GM12878 (cell line): Measurements from ENCODE around the gene LCE2C. TPM values are rescaled to one million over a fixed set of nuclear protein-coding genes. Genes with fewer than 3 reads are reported as not detected.
"Not testable (repeated sequence)": the region's sequence is repeated elsewhere in the genome, so short reads cannot be mapped to it uniquely, and the experiment has no call there.

Experiments
- ATAC-seq: fragments of 200-7000 bp; cut with Tn5 transposase; 3 replicates; pipeline ENCODE4 v1.9.1; 2020; ENCODE audit warnings: mild to moderate bottlenecking, moderate library complexity
- BruUV-seq: library from RNA; stranded (reverse); fragments of 400-500 nt; replicated peaks from 2 replicates; lab custom pipeline; 2021; lab: Mats Ljungman, UMichigan
- CTCF ChIA-PET: fragments of 300-600 bp; sonication (Branson Sonifier 250); formaldehyde crosslinking; extraction: SDS; loops from one replicate; lab custom pipeline; 2021; ENCODE audit warnings: inconsistent platforms; lab: Yijun Ruan, JAX
- POLR2A ChIA-PET: fragments of 350-600 bp; formaldehyde crosslinking; extraction: SDS; loops from one replicate; lab custom pipeline; 2021; ENCODE audit warnings: inconsistent platforms; lab: Charles Lee
- RAD21 ChIA-PET: fragments of 300-600 bp; sonication (Branson Sonifier 250); formaldehyde crosslinking; loops from one replicate; lab custom pipeline; 2023; ENCODE audit warnings: antibody characterized with exemption; ENCODE audit not compliant: unreplicated experiment; lab: Charles Lee
- SMC1A ChIA-PET: fragments of 300-600 bp; sonication (Branson Sonifier 250); formaldehyde crosslinking; loops from one replicate; lab custom pipeline; 2023; ENCODE audit not compliant: unreplicated experiment, uncharacterized antibody; lab: Charles Lee
- DNase-seq: peaks from one replicate; pipeline ENCODE4 v3.0.0-alpha.2; 2011; ENCODE audit warnings: low read depth, low spot score
- FAIRE-seq: peaks from 3 replicates; lab custom pipeline; 2011; peaks lifted over from hg19 to GRCh38; lab: Jason Lieb, UNC
- H2AFZ ChIP-seq: 2 replicates; pipeline ENCODE4 v1.6.0; 2011; ENCODE audit warnings: low read depth, low read length, control low read depth; ENCODE audit not compliant: control insufficient read depth
- H3K27ac ChIP-seq: 2 replicates; pipeline ENCODE4 v1.5.1; 2011; ENCODE audit warnings: control low read depth; ENCODE audit not compliant: control insufficient read depth, insufficient read depth
- H3K27me3 ChIP-seq, 2 experiments: replicated peaks in 1 of 2; 2 replicates each; pipeline versions ENCODE4 v1.6.0 to v1.6.1; 2011; ENCODE audit warnings: low read length in 1 of 2; ENCODE audit not compliant: control insufficient read depth in 2 of 2, insufficient read depth in 2 of 2
- H3K36me3 ChIP-seq, 2 experiments: 2 replicates each; pipeline ENCODE4 v1.5.1; 2011; ENCODE audit warnings: low read length in 1 of 2; ENCODE audit not compliant: control insufficient read depth in 2 of 2, insufficient read depth in 2 of 2
- H3K4me1 ChIP-seq: 2 replicates; pipeline ENCODE4 v1.6.1; 2011; ENCODE audit warnings: mild to moderate bottlenecking, low read length, moderate library complexity, mixed read lengths; ENCODE audit not compliant: control insufficient read depth, insufficient read depth
- H3K4me2 ChIP-seq: 2 replicates; pipeline ENCODE4 v1.6.0; 2011; ENCODE audit warnings: control low read depth; ENCODE audit not compliant: control insufficient read depth, insufficient read depth
- H3K4me3 ChIP-seq: fragments of 200-600 bp; sonication (generic); 2 replicates; pipeline ENCODE4 v1.5.1; 2016
- H3K79me2 ChIP-seq: 2 replicates; pipeline ENCODE4 v1.6.0; 2011; ENCODE audit warnings: low read length; ENCODE audit not compliant: control insufficient read depth, insufficient read depth
- H3K9ac ChIP-seq: 2 replicates; pipeline ENCODE4 v1.8.0; 2011; ENCODE audit warnings: low read length, control low read depth, mixed read lengths; ENCODE audit not compliant: control insufficient read depth, insufficient read depth
- H3K9me3 ChIP-seq: replicated peaks from 3 replicates; pipeline ENCODE4 v1.5.1; 2011; ENCODE audit warnings: mild to moderate bottlenecking, low read length; ENCODE audit not compliant: control insufficient read depth, insufficient read depth
- H4K20me1 ChIP-seq: 2 replicates; pipeline ENCODE4 v1.6.0; 2011; ENCODE audit not compliant: control insufficient read depth, insufficient read depth
- HDAC2 ChIP-seq: fragments of 200-600 bp; sonication (generic); IDR thresholded peaks from 2 replicates; pipeline ENCODE4 v1.6.1; 2017
- NR2C1 ChIP-seq: fragments of 450-650 bp; IDR thresholded peaks from 2 replicates; pipeline ENCODE4 v1.6.1; 2017; ENCODE audit warnings: antibody characterized with exemption, mild to moderate bottlenecking, moderate library complexity
- STAT3 ChIP-seq: IDR thresholded peaks from 2 replicates; pipeline ENCODE4 v1.6.1; 2011; ENCODE audit warnings: low read depth, low read length, improper control_type of control experiment
- TAF1 ChIP-seq: IDR thresholded peaks from 2 replicates; pipeline ENCODE4 v1.6.1; 2011; ENCODE audit warnings: mild to moderate bottlenecking, low read depth, low read length, borderline replicate concordance
- whole genome bisulfite sequencing: methylation state at CpG from one replicate; pipeline ENCODE4 v1.1.6; 2016; ENCODE audit warnings: low lambda C conversion rate; ENCODE audit not compliant: insufficient replicate concordance, insufficient coverage; ENCODE audit errors: missing lambda C conversion rate; 5-methylcytosine and 5-hydroxymethylcytosine counted together
- in situ Hi-C: fragments of 300-500 bp; cut with MboI; formaldehyde crosslinking; loops from 9 replicates; pipeline ENCODE4 v1.14.3; 2018; ENCODE audit warnings: mixed read lengths
- intact Hi-C: fragments of 100-400 bp; cut with micrococcal nuclease; formaldehyde crosslinking; loops from one replicate; pipeline ENCODE4 v1.14.2; 2022; ENCODE audit not compliant: unreplicated experiment
- polyA plus RNA-seq, 11 experiments: library from polyadenylated mRNA; depleted of rRNA in 4 of 11; unstranded in 6 of 11; stranded (reverse) in 5 of 11; fragments of >200 nt; fragmentation: Nextera tagmentation in 4 of 11; fragmentation: Illumina TruSeq in 1 of 11; extraction: Ambion mirVana in 4 of 11; extraction: Trizol in 1 of 11; gene quantifications; 1 replicate in 1 of 11; 2 replicates in 10 of 11; pipeline versions ENCODE4 v1.2.1 to v1.2.3, GENCODE V29; 2011 to 2016; ENCODE audit warnings: inconsistent platforms in 2 of 11, missing spikeins in 2 of 11, low read depth in 1 of 11
- total RNA-seq, 4 experiments: library from RNA; depleted of rRNA in 3 of 4; stranded (reverse); fragments of >200 nt in 3 of 4; fragmentation: Illumina TruSeq in 1 of 4; extraction: Trizol in 1 of 4; gene quantifications; 2 replicates each; pipeline versions ENCODE4 v1.2.1 to v1.2.3, GENCODE V29; 2013 to 2021
- TF ChIP-seq, protein P1 (sequence below): fragments of 450-650 bp; IDR thresholded peaks from 2 replicates; pipeline ENCODE4 v1.6.1; 2018; ENCODE audit warnings: borderline replicate concordance, mild to moderate bottlenecking; ENCODE audit not compliant: partially characterized antibody
- TF ChIP-seq, protein P2 (sequence below): fragments of 450-650 bp; IDR thresholded peaks from 2 replicates; pipeline ENCODE4 v1.6.1; 2017; ENCODE audit warnings: borderline replicate concordance
- TF ChIP-seq, protein P3 (sequence below): IDR thresholded peaks from 2 replicates; pipeline ENCODE4 v1.6.1; 2012; ENCODE audit warnings: low read depth, low read length, improper control_type of control experiment

LCE2C gene
- total and polyA plus RNA-seq, 10 of the 15 experiments (the other 5 are each of a cell fraction or from before 2014, with no cell fraction given): not detected

DNA sequence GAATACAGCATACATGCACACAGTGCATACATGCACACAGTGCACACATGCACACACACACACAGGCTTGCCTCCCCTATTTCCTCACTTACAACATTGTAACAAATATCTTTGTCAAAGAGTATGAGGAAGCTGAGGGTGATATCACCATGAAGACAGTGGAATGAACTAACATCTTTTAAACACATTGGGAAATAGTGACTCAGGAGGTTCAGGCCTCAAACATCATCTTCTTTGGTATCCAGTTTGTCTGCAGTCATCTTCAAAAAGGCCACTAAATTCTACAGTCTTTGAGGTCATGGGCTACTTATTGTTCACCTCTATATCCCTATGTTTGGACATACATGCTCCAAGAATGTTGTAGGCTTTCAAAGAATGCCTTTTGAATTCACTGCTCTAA lies 8.8 kb downstream of the LCE2C start:
- BruUV-seq: no TSS peak
- no peak for FAIRE-seq

DNA sequence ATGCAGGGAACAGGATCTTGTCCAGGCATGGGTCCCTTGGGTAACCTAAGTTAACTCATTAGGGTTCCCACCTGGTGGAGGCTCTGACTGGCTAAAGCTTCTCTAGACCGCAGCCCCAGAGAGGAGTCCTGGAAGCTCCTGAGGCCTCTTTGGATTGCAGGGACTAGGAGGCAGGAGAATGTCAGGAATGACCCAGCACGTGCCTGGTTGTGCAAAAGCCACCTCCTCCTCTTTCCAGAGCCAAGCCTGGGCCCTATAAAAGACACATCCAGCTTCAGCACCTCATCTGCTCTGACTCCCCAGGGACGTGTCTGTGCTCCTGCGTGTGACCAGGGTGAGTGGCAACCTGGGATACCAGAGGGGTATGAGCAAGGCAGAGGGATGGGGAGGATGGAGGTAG lies 10.7 kb downstream of the LCE2C start, which contains the start of gene LCE2B:
LCE2B (plus strand) TSS at position 301 of the 400 bp plus-strand sequence. CDS start 721 bp downstream, outside the sequence.
- H3K9ac ChIP-seq, H3K4me2 ChIP-seq, H3K9me3 ChIP-seq, DNase-seq, POLR2A ChIA-PET, H3K4me3 ChIP-seq, H3K27ac ChIP-seq, BruUV-seq, H3K27me3 ChIP-seq, H3K36me3 ChIP-seq, SMC1A ChIA-PET, in situ Hi-C loops, H3K79me2 ChIP-seq, H3K4me1 ChIP-seq, CTCF ChIA-PET, RAD21 ChIA-PET, ATAC-seq, H2AFZ ChIP-seq, intact Hi-C loops, FAIRE-seq, H4K20me1 ChIP-seq: not testable (repeated sequence)
- WGBS: 0% methylated on average over 3 of the region's 4 CpGs

More for the DNA sequence above, 8.8 kb downstream of the LCE2C start:
- no peaks in the 10 kb centered on the region for H3K9me3 ChIP-seq
- RAD21 ChIA-PET: no interaction called here
- H3K27ac ChIP-seq: no peak overlapping the region
- no peak for TF ChIP-seq HDAC2
- TF ChIP-seq STAT3: no peak
- TF ChIP-seq, protein P1, sequence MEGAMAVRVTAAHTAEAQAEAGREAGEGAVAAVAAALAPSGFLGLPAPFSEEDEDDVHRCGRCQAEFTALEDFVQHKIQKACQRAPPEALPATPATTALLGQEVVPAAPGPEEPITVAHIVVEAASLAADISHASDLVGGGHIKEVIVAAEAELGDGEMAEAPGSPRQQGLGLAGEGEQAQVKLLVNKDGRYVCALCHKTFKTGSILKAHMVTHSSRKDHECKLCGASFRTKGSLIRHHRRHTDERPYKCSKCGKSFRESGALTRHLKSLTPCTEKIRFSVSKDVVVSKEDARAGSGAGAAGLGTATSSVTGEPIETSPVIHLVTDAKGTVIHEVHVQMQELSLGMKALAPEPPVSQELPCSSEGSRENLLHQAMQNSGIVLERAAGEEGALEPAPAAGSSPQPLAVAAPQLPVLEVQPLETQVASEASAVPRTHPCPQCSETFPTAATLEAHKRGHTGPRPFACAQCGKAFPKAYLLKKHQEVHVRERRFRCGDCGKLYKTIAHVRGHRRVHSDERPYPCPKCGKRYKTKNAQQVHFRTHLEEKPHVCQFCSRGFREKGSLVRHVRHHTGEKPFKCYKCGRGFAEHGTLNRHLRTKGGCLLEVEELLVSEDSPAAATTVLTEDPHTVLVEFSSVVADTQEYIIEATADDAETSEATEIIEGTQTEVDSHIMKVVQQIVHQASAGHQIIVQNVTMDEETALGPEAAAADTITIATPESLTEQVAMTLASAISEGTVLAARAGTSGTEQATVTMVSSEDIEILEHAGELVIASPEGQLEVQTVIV: no peak
- TF ChIP-seq TAF1: no peak
- no peak for TF ChIP-seq NR2C1
- TF ChIP-seq, protein P2, sequence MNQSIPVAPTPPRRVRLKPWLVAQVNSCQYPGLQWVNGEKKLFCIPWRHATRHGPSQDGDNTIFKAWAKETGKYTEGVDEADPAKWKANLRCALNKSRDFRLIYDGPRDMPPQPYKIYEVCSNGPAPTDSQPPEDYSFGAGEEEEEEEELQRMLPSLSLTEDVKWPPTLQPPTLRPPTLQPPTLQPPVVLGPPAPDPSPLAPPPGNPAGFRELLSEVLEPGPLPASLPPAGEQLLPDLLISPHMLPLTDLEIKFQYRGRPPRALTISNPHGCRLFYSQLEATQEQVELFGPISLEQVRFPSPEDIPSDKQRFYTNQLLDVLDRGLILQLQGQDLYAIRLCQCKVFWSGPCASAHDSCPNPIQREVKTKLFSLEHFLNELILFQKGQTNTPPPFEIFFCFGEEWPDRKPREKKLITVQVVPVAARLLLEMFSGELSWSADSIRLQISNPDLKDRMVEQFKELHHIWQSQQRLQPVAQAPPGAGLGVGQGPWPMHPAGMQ: no peak
- TF ChIP-seq, protein P3, sequence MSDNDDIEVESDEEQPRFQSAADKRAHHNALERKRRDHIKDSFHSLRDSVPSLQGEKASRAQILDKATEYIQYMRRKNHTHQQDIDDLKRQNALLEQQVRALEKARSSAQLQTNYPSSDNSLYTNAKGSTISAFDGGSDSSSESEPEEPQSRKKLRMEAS: no peak
- in situ Hi-C loops (no loop called here), intact Hi-C loops (no loop called here)
- SMC1A ChIA-PET: no interaction called here
- H3K4me2 ChIP-seq: no peak overlapping the region
- ATAC-seq (no peak), DNase-seq (no peak)
- H3K27me3 ChIP-seq: no peaks in the 10 kb centered on the region; a peak in 2 of 4 replicates
- CTCF ChIA-PET: no interaction called here
- no peaks in the 10 kb centered on the region for H4K20me1 ChIP-seq
- H3K36me3 ChIP-seq: no peaks in the 10 kb centered on the region
- H3K4me3 ChIP-seq: no peak overlapping the region
- no peak overlapping the region for H2AFZ ChIP-seq
- no peak overlapping the region for H3K9ac ChIP-seq
- POLR2A ChIA-PET: no interaction called here
- no peaks in the 10 kb centered on the region for H3K79me2 ChIP-seq
- H3K4me1 ChIP-seq: no peaks in the 10 kb centered on the region
